Lower lobe of right lung (tissue), 2 donors: ENCODE measurements around the gene CHID1. TPM values are rescaled to one million over a fixed set of nuclear protein-coding genes. Genes with fewer than 3 reads are reported as not detected.

ENCODE experiments used
- ATAC-seq, 2 donors: fragments of 200-7000 bp; cut with Tn5 transposase; one replicate each; pipeline ENCODE4 v1.9.1; 2020 to 2022; ENCODE audit warnings: mild to moderate bottlenecking in 2 of 2, moderate library complexity in 2 of 2
- DNase-seq: peaks from one replicate; pipeline ENCODE4 v3.0.0-alpha.2; 2020
- H3K27ac ChIP-seq: fragments of 200-600 bp; one replicate; pipeline ENCODE4 v1.8.0; 2022
- H3K27me3 ChIP-seq: fragments of 200-600 bp; one replicate; pipeline ENCODE4 v1.8.0; 2022; ENCODE audit warnings: low read depth
- H3K36me3 ChIP-seq: fragments of 200-600 bp; one replicate; pipeline ENCODE4 v1.8.0; 2022; ENCODE audit warnings: mild to moderate bottlenecking
- H3K4me1 ChIP-seq: fragments of 200-600 bp; one replicate; pipeline ENCODE4 v1.8.0; 2022
- H3K4me3 ChIP-seq: fragments of 200-600 bp; one replicate; pipeline ENCODE4 v1.8.0; 2022; ENCODE audit warnings: mild to moderate bottlenecking
- H3K9me3 ChIP-seq: fragments of 200-600 bp; one replicate; pipeline ENCODE4 v1.8.0; 2022
- intact Hi-C: fragments of 100-400 bp; cut with DNase I; formaldehyde crosslinking; loops from one replicate; pipeline ENCODE4 v1.11.0; 2022
- total RNA-seq: library from RNA; stranded (reverse); fragmentation: NEBNext Ultra II Directional; extraction: Animal tissue kit (Norgen Biotek cat#: 25700); gene quantifications from one replicate; pipeline ENCODE4 v1.2.1, GENCODE V29; 2021
- TF ChIP-seq, protein P1 (sequence below): fragments of 200-600 bp; IDR thresholded peaks from one replicate; pipeline ENCODE4 v1.8.0; 2022; ENCODE audit warnings: antibody characterized with exemption, mild to moderate bottlenecking
- donor health status: DM: no; HTN: yes; CAD: no; lungs with severe emphysema.

CHID1 gene
- total RNA-seq, 1 donor from 2014 or later = 65.0 TPM

DNA sequence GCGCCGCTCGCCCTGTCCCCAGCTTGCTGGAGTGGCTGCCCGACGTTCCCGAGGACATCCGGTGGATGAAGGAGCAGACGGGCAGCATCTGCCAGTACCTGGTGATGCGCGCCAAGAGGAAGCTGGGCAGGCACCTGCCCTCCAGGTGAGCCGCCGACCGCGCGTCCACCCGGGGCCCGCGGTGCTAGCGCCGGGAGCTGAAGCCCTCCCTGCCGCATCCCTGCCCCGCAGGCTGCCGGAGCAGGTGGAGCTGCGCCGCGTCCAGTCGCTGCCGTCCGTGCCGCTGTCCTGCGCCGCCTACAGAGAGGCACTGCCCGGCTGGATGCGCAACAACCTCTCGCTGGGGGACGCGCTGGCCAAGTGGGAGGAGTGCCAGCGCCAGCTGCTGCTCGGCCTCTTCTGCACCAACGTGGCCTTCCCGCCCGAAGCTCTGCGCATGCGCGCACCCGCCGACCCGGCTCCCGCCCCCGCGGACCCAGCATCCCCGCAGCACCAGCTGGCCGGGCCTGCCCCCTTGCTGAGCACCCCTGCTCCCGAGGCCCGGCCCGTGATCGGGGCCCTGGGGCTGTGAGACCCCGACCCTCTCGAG lies 86.2 kb downstream of the CHID1 start:
- intact Hi-C loops = no loop called here
- DNase-seq (no peak), ATAC-seq (no peak)
- H3K4me1 ChIP-seq = peaks cover 65% of the 10 kb centered on the region
- TF ChIP-seq, protein P1, sequence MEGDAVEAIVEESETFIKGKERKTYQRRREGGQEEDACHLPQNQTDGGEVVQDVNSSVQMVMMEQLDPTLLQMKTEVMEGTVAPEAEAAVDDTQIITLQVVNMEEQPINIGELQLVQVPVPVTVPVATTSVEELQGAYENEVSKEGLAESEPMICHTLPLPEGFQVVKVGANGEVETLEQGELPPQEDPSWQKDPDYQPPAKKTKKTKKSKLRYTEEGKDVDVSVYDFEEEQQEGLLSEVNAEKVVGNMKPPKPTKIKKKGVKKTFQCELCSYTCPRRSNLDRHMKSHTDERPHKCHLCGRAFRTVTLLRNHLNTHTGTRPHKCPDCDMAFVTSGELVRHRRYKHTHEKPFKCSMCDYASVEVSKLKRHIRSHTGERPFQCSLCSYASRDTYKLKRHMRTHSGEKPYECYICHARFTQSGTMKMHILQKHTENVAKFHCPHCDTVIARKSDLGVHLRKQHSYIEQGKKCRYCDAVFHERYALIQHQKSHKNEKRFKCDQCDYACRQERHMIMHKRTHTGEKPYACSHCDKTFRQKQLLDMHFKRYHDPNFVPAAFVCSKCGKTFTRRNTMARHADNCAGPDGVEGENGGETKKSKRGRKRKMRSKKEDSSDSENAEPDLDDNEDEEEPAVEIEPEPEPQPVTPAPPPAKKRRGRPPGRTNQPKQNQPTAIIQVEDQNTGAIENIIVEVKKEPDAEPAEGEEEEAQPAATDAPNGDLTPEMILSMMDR = no peak
- H3K27me3 ChIP-seq = no peaks in the 10 kb centered on the region
- no peaks in the 10 kb centered on the region for H3K9me3 ChIP-seq
- peaks cover 42% of the 10 kb centered on the region for H3K36me3 ChIP-seq
- H3K4me3 ChIP-seq = no peak overlapping the region
- no peak overlapping the region for H3K27ac ChIP-seq

DNA sequence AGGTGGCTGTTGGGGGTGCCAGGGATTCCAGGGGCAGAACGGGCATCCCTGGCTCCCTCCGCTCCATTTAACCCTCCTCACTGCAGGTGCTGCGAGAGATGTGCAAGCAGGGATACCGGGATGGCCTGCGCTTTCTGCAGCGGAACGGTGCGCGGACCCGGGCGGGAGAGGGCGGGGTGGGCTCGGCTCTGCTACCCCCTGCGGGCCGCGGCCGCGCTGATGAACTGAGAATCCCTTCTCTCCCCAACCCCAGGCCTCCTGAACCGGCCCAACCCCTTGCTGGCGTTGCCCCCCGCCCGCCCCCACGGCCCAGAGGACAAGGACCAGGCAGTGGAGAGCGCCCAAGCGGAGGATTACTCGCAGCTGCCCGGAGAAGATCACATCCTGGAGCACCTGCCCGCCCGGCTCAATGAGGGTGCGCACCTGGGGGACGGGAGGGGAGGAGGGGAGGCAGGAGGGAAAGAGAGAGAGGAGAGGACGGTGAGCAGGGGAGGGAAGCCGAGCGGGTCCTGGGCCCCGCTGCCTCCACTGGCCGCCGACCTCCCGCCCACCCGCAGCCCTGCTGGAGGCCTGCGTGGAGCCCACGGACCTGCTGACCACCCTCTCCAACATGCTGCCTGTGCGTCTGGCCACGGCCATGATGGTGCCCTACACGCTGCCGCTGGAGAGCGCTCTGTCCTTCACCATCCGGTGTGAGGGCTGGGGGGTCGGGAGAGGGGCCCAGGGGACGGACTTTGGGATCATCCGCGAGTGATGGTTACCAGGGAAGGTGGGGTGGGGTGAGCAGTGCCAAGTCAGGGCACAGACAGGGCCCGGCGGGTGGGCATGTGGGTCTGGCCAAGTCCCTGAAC lies 86.9 kb downstream of the CHID1 start:
- no peak for DNase-seq
- intact Hi-C loops = no loop called here

DNA sequence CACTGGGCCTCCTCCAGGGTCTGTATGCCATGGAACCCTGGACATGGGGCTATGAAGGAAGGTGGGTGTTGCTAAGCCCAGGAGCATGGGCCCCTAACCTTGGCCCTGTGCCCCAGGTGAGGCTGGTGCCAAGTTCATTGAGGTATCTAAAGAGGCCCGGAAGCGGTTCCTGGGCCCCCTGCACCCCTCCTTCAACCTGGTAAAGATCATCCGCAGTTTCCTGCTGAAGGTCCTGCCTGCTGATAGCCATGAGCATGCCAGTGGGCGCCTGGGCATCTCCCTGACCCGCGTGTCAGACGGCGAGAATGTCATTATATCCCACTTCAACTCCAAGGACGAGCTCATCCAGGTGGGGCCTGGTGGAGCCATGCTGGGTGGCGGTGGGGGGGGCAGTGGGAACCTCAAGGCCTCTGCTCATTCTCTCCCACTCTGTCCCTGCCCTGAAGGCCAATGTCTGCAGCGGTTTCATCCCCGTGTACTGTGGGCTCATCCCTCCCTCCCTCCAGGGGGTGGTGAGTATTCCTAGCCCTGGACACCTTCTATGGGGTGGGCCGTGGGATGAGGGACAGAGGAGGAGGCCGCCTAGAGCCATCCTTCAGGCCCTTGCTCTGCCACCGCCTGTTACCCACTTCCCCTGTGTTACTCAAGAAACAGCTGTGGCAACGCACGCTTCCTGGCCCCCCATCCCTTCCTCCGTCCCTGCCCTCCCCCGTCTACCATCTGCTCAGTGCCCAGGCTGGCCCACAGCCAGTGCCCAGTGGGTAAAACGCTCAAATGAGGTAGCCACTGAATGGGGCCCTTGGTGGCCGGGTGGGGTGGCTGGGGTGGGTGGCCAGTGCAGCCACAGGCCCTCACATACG lies 88.9 kb downstream of the CHID1 start:
- H3K9me3 ChIP-seq = no peaks in the 10 kb centered on the region
- no peaks in the 10 kb centered on the region for H3K27me3 ChIP-seq
- ATAC-seq (peak in 1 of 2 donors; percentile 1), DNase-seq (peak; percentile 85)
- H3K36me3 ChIP-seq = peaks cover 42% of the 10 kb centered on the region
- intact Hi-C loops = no loop called here
- H3K4me3 ChIP-seq = peak overlapping the region; percentile 68
- H3K4me1 ChIP-seq = peaks cover 46% of the 10 kb centered on the region
- TF ChIP-seq, protein P1 = no peak
- peak overlapping the region; percentile 95 for H3K27ac ChIP-seq

More for the DNA sequence above, 86.9 kb downstream of the CHID1 start:
- TF ChIP-seq, protein P1 = no peak
- peaks cover 42% of the 10 kb centered on the region for H3K36me3 ChIP-seq
- peaks cover 61% of the 10 kb centered on the region for H3K4me1 ChIP-seq
- no peaks in the 10 kb centered on the region for H3K27me3 ChIP-seq
- no peak for ATAC-seq
- H3K27ac ChIP-seq = no peak overlapping the region
- H3K9me3 ChIP-seq = no peaks in the 10 kb centered on the region
- H3K4me3 ChIP-seq = no peak overlapping the region

DNA sequence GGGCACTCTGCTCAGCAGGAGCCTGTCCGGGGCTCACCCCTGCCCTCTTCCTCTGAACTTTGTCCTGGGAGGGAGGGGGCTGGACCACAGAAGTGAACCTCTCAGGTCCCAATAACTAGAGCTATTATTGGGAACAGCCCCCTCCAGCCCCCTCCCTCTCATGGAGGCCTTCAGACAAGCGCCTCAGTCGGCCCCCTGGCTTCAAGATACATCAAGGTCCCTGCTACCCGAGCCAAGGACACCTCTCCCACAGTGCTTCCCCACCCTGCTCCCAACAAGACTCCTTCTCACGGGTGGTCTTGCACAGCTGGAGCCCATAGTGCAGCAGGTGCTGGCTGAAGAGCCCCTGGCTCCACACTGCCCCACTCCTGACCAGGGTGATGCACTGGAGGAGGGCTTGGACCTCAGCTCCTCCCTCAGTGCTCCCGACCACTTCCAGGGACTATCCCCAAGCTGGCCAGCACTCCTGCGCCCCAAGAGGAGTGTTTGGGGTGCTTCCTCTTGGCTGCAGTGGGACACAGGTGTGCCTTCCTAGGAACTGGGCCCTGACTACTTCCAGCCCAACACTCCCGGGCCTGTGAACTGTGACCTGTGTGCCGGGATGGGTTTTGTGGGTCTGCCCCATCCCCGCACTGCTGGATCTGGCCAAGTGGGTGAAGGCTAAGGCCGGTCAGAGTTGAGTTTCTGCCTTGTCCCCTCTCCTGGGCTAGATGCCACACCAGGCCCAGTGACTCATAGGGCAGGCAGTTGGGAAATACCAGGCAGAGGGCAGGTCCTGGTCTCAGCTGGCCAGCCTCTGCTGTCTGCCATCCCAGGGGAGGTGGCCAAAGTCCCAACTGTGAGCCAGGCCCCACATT lies 89.7 kb downstream of the CHID1 start:
- Histone ChIP-seq H3K27me3 (no peaks in the 10 kb centered on the region), H3K27ac (peak overlapping the region; percentile 95), H3K9me3 (no peaks in the 10 kb centered on the region), H3K4me3 (peak overlapping the region; percentile 68), H3K4me1 (peaks cover 38% of the 10 kb centered on the region), H3K36me3 (peaks cover 42% of the 10 kb centered on the region)
- ATAC-seq (peak; percentile 64 to 67), DNase-seq (peak; percentile 88)
- TF ChIP-seq, protein P1 = no peak
- intact Hi-C loops = no loop called here
